Cerebellar cortex (tissue), 1 donor: ENCODE results near the gene BBX.

Source experiments
- DNase-seq: peaks from one replicate; pipeline ENCODE4 v3.0.0-alpha.2; 2015; ENCODE audit warnings: low spot score

BBX gene

DNA sequence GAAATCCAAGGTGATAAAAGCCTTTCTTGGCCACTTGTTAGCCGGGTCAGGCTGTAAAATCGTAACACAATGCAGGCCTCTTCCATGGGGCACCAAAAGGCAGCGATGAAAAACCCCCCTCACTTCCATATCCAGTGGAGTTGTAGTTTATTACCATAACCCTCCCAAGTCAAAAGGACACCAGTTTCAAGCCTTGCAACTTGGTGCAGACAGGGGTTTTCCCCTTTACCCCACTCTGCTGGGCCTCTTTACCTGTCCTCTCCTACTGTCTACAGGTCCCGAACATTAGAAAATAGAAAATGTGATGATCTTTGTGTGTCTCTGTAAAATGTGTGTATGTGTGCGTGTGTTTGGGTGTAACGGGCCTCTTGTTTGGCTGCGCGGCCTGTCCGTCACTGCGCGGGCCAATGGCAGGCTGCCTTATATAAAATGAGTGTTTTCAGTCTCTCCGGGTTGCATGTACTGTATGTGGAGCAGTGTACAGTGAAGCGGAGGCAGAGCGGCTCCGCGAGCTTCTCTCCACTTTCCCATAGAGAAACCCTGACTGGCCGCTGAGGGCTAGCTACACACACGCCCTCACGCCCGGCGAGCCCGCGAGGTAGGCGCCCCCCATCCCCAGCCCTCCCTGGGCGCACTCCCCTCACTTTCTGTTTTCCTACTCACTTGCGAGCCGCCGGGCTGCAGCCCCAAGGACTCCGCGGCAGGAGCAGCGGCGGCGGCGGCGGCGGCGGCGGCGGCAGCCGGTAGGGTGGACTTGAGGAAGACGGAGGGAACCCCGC is at the start of gene BBX:
BBX (plus strand) TSS at position 453 of the 779 bp plus-strand sequence. CDS start 187,499 bp downstream, outside the sequence.
- DNase-seq = peak; percentile 96

DNA sequence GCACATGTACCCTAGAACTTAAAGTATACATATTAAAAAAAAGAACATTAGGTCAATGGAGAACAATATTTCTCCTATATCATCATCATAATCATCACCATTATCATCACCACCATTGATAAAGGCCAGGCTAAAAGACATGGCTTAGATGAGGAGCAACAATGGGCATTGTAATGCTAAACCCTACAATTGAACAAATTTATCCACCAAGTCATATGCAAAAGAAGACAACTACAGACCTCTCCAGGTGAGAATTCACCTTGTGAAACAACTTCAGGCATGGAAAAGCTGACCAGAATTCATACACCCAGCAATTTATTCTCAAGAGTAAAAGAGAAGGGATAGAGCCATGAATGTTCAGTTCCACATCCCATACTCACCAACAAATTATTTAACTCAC is 46.3 kb upstream of the BBX start:
- no peak for DNase-seq

DNA sequence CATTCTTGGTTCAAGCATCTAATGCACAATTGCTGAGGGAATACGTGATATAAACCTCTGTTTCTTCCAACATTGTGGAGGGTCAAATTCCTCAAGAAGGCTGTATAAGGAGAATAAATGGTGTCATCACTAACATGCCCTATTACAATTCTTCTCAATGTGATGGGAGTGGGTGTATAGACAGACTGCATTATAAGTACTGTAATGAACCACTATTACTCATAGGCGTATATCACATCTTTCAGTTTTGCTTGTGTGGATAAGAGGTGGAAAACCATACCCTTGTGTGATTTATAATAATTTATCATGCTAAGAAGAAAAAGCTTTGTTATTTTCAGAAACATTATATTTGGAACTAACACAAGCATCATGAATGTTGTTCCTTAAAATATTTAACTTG is 35.3 kb upstream of the BBX start:
- DNase-seq = no peak

DNA sequence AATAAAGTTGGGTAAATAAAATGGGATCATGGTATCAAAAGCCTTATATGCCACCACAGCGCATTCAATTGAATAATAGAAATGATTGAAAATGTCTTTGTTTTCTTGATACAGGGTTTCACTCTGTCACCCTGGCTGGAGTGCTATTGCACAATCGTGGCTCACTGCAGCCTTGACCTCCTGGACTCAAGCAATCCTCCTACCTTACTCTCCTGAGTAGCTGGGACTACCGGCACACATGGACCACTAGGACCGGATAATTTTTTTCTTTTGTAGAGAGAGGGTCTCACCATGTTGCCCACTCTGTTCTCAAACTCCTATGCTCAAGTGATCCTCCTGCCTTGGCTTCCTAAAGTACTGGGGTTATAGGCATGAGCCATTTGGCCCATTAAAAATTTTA is 33.8 kb upstream of the BBX start:
- no peak for DNase-seq

DNA sequence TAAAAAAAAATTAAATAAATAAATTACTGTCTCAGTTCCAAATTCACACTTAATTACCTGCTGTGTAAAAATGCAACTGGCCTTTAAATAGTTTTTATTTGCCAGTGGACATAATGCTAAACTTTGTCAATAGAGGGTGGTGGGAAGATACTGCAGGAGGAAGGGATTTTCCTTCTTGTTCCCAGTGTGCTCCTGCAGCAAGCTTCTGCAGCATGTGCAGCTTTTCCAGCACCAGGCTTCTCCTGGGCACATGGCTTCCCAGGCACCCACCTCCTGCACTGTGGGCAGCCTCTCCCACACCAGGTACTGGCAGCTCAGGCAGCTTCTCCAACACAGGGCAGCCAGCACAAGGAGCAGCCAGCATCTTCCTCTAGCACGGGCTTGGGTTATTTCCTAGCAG is 29.6 kb upstream of the BBX start:
- no peak for DNase-seq

DNA sequence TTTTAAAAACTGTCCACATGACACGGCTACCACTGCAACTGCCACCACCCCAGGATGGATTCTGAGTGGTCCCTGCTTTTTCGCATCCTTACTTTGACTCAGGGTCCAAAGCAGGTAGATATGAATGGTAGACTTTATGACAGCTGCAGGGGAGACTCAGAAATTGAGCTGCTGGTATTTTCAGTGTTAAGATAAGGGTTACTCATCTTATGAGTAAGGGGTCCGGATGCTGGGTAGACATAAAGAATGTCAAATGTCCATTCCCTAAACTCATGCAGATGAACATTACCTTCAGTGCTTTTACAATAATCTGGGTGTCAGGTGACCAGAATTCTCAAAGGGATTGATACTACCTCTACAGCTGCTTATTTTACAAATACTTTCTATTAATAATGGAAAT is 25.9 kb upstream of the BBX start:
- DNase-seq = no peak

DNA sequence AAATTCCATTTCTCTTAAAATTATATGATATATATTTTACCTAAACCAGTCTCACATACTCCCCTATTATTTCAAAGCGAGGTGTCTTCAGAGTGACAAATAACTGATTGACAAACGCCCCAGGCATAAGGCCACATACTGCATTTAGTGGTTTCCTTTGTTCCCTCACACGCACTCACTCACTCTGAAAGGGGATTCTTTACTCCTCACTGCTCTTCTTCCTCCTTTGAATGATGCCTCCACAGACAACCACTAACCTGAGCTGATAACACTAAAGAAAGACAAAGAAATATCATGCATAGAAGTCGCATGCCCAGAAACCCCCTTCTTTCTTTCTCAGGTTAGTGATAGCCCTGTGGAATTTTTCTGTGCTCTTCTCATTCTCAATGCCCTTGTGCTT is 24.1 kb upstream of the BBX start:
- no peak for DNase-seq

DNA sequence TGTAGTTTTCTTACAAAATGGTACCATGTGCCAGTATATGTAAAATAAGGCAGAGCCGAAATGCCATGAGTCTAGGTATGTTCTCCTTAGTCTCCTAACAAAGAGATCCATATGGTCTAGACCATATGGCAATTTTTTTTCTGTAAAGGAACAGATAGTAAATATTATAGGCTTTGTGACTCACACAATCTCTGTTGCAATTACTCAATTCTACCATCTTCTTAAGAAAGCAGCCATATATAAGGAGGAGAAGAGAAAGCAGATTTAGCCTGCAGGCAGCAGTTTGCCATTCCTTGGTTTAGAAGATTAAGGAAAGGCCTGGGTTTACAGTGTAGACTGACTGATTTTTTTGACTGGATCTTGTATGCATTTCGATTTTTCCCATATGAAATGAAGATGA is 16.3 kb upstream of the BBX start:
- DNase-seq = no peak

DNA sequence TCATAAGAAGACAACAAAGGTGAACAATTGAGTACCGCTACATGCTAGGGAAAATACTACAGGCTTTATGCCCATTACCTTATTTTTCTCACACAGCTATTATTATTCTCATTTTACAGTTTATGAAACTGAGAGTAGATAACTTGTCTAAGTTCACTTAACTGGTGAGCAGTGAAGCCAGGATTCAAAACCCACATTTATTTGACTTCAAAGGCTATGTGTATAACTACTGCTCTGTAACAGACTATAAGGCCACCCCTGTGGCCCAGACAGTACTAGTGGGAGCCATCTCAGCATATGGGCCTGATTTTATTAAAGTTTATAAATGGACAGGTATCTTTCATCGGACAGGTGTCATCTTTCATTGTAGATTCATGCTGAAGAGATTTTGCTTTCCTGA is 14.4 kb upstream of the BBX start:
- DNase-seq = no peak

DNA sequence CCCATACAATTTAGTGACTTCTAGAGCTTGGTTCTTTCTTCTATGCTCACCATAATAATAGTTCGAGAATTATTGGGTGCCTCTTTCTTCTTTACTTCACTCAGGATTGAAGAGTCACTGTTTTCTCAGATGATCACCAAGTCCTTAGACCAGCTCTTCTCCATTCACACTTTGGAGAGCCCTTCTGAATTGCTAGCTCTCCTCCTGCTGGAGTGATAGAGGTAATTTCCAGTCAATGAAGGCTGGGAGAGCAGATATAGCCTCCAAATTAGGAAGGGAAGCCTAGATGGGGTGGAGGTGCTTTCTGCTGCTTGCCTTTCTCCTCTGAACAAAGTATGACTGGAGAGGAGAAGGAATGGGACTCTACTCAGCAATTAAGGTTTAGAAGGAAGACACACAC is 10.7 kb upstream of the BBX start:
- DNase-seq = no peak

DNA sequence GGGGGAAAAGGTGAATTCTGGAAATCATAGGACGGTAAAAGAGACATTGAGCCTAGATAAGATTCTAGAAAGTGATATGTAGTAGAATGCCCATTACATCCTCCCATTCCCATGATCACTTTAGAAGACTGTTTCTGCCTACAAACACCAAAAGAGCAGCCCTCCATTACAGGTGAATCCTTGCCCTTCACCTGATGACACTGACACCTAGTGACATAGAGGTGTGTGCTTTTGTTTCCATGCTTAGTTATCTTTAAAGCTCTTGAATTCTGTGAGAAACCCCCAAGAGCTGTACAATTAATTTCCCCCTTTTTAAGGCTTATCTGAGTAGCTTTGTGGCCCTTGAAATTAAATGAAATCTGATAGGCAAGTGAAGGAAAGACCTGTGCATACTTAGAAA is 8.3 kb upstream of the BBX start:
- DNase-seq = no peak

DNA sequence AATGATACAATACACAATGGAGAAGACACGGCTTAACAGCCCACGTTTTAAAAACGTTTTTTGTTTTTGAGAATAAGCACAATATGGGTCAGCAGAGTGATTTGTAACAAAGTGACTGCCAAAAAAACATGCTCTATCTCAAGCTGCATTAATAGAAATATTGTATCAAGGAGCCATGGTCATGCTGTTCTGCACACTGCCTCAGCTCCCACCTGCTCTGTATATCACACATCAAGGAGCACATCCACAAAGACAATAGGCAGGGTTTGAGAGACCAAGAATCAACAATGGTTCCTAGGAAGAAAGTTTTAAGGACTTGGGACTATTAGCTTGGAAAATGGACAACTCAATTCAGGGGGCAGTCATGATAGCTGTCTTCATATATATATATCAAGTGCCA is 6.3 kb upstream of the BBX start:
- no peak for DNase-seq

DNA sequence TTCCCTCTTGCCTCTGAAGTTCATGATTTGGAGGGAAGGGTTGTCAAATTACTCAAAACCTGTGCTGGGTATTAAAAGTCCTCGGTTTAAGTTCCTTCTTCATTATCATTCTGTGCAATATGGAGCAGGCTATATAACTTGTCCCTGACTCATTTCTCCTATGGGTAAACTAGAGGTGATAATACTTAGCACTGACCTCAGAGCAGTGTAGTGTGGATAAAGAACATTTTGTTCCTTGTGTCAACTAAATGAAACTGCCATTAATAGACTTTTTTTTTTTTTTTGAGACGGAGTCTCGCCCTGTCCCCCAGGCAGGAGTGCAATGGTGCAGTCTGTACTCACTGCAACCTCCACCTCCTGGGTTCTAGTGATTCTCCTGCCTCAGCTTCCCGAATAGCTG is 2.2 kb upstream of the BBX start:
- DNase-seq = no peak

DNA sequence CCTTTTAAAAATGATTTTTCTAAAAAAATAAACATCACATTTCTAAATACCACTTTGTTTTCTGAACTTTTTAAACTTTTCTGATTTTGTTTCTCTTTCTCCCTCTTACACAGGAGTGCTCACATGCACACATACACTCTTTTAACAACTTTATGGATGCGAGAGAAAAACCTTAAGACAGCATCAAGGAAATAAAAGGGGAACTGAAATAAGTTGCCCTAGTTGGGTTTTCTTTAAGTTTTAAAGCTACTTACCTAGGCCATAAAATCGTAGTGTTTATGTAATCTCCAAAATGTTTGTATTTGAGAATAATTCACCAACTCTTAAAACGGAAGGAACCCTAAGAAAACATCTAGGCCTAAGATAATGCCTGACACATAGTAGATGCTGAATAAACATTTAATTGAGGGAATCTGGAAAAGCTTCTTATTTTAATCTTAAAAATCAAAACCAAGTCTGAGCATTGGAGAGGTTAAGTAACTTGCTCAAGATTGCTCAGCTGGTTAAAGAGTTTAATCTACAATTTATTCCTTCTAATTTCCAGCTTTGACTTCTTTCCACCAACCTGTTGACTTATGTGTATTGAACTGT is 1.2 kb upstream of the BBX start:
- DNase-seq = no peak

DNA sequence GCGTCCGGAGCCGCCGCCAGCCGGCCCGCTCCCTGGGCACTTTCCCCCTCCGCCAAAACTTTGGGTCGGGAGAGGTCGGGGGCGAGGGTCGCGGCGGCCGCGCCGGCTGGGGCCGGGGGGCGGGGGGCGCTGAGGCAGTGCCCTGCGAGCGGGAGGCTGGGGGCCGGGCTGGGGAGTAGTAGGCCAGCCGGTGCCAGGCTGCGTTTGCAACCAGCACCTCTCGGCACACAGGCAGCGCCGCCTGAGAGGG is 452 bp downstream of the BBX start:
- peak; percentile 29 for DNase-seq

DNA sequence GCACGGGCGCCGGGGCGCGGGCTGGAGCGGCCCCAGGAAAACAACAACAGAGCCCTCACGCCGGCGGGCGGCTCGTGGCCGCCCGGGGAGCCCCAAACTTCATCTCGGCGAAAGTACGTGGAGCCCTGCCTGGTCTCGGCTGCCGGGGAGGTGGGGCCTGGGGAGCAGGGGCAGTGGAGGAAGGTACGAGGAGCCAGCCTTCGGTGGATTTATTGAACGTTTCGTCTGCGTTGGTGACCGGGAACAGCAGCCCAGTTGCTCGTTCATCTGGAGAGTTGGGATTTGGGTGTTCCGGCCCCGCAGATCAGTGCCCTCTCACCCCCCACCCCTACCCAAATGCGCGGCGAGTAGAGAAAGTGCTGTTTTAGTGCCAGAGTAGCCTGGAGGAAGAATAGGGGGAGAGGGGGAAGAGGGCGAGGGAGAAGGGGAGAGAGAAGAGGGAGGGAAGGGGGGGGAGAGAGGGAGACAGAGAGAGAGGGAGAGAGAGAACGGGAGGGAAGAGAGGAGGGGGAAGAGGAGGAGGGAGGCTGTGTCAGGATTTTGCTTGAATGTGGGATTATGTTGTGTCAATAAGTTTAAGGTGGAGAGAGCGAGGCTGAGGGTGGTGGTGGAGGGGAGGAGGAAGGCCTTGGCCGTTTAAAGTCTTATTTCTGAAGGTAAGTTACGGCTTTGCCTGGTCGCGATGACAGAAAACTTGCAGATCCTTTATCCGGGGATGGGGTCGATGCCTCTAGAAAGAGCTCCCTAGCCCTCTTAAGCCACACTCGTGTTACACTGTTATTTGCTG is 970 bp downstream of the BBX start:
- DNase-seq = peak; percentile 42

DNA sequence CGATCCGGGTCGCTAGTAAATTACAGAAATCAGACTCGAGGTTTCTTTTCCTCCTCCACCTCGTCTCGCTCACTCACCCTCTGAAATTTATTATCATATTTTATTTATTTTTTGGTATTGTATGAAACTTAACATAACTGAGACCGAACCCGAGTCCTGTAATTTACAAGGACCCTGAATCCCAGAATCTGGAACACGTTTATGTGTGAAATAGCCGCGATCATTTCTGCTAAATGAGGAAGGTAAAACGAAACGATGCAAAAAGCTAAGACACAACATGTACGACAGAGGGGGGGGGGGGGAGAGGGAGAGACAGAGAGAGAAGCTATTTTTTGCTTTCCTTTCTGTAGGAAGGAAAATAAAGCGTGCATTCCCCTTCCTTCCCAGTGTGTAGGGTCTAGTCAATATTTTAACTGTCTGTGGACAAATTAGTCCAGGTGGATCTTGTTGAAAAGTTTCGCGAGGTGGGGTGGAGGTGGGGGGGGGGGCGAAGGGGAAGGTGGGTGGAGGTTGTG is 1.6 kb downstream of the BBX start:
- DNase-seq = no peak

DNA sequence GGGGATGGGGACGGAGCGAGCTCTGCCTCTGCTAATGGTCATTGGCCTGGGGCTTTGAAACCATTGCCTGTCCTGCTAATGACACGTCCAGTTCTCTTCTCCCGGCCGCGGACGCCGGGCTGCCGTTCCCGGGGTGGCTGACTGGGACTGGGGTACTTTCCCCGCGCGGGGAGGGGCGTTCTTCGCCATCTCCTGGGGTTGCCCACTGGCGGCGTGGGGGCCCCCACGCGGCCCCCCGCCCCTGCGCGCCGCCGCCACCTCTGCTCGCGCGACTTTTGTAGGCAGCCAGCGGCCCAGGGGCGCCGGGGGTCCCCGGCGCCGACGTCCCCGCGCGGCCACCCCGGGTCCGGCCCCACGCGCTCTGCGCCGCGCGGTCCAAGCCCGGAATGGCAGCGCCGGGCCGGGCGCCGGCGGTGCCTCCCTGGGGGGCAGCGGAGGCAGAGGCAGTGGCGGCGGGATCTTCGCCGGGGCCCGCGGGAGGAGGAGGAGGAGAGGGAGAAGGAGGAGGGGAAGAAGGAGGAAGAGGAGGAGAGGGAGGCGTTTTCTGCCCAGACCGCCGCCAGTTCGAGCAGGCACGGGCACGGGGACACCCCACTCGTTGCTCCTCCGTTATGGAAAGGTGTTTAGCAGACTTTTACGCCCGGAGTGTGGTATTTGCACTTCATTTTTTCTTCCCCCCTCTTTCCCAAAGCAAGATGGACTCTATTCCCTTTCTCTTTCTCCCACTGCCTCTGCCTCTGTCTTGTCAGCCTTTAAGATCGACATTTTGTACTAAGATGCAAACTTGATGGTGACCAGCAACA is 2.3 kb downstream of the BBX start:
- peak; percentile 34 for DNase-seq

DNA sequence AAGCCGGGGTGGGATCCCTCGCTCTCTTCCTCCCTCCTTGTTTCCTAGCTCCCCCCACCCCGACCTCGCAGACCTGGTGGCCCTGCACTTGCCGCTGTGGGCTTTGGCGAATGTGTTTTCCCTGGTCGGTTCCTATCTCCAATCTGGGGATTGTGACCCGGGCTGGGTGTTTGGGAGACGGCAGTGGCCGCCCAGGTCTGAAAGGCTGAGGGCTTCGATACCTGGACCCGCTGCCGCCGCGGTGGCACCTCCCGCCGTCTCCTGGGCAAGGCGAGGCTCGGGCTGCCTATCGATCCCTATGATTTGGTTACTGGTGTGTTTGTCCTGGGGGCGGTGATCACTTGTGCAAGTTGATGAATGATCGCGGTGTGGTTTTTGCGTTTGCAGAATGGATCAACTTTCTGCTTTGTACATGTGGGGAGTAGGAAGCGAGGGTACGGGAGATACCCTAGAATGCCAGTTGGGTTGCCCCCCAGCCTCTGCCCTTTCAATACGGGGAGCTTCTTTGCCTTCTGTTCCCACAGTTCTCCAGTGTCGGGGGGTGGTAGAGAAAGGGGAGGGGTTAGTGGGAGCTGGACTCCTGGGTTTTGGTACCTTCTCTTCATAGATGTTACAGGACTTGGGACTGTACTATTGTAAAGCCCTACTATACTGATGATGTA is 3.0 kb downstream of the BBX start:
- peak; percentile 24 for DNase-seq

DNA sequence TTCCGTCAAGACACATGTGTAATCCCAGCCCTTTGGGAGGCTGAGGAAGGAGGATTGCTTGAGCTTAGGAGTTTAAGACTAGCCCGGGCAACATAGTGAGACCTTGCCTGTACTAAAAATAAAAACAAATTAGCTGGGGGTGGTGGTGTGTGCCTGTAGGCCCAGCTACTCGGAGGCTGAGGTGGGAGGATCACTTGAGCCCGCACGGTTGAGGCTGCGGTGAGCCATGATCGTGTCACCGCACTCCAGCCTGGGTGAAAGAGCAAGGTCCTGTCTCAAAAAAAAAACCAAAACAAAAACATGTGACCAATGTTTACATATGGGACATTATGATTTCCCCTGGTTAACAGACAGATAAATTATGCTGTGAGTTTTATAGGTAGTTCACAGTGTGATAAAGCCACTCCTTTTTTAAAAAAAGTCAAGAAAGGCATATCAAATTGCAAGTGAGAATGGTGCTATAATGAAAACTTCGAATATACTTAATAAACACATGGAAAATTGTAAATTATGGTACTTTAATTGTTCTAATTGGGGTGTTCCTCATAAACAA is 9.2 kb downstream of the BBX start:
- DNase-seq = no peak

DNA sequence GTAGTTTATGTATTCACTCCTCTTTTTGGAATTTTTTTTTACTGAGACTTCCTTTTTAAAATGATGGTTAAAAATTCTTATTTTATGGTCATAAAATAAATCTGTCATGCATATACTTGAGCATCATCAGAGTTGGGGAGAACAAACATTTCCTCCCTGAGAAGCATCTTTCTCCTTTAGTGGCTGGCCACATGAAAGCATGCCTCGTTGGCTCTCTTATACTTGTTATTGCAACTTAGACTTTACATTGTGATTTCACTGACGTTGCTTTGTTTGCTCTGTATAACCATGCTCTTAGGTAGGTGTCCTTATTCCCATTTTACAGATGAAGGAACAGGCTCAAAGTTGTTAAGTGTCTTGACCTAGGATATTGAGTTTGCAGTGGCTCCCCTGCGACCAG is 18.1 kb downstream of the BBX start:
- no peak for DNase-seq

DNA sequence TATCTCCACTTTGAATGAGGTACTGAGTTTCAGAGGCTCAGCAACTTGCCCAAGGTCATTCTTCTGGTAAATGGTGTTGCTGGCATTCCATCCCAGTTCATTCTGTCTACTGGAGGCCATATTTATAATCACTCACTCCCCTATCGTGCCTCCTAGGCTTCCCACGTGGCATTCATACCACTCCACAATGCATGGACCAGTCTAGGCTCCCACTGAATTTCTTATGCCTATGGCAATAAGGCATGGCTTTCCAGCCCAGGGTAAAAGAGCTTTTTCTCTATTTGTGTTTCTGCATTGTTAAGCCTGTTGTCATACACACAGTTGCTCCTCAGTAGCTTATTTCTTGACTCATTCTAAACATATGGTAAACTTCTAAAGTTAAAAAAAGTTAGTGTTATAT is 19.9 kb downstream of the BBX start:
- no peak for DNase-seq
